H9 (cell line): Measurements from ENCODE around the gene ADARB2. TPM values are rescaled to one million over a fixed set of nuclear protein-coding genes. Genes with fewer than 3 reads are reported as not detected.

Source experiments
- DNase-seq: peaks from one replicate; pipeline ENCODE4 v3.0.0-alpha.2; 2017
- H2AFZ ChIP-seq: one replicate; pipeline ENCODE4 v1.6.1; 2013; ENCODE audit warnings: mild to moderate bottlenecking, low read length, control low read depth, moderate library complexity
- H2AK5ac ChIP-seq: 2 replicates; pipeline ENCODE4 v1.6.1; 2013; ENCODE audit warnings: low read length, control low read depth, mixed read lengths; ENCODE audit not compliant: insufficient read length
- H2BK120ac ChIP-seq: one replicate; pipeline ENCODE4 v1.6.1; 2013; ENCODE audit warnings: low read depth, mild to moderate bottlenecking, low read length, control low read depth, inconsistent platforms; ENCODE audit not compliant: poor library complexity, severe bottlenecking
- H2BK12ac ChIP-seq: 2 replicates; pipeline ENCODE4 v1.6.1; 2013; ENCODE audit warnings: low read length, control low read depth, mixed read lengths, low read depth; ENCODE audit not compliant: insufficient read length
- H2BK15ac ChIP-seq: 2 replicates; pipeline ENCODE4 v1.6.1; 2013; ENCODE audit warnings: low read depth, low read length, control low read depth
- H2BK20ac ChIP-seq: one replicate; pipeline ENCODE4 v1.6.1; 2013; ENCODE audit warnings: low read depth, mild to moderate bottlenecking, low read length, control low read depth, inconsistent platforms; ENCODE audit not compliant: poor library complexity, severe bottlenecking
- H2BK5ac ChIP-seq: 2 replicates; pipeline ENCODE4 v1.6.1; 2013; ENCODE audit warnings: low read length, control low read depth, mixed read lengths; ENCODE audit not compliant: insufficient read length
- H3K14ac ChIP-seq: 2 replicates; pipeline ENCODE4 v1.6.1; 2013; ENCODE audit warnings: low read length, control low read depth; ENCODE audit not compliant: insufficient read depth
- H3K18ac ChIP-seq: 2 replicates; pipeline ENCODE4 v1.6.1; 2013; ENCODE audit warnings: low read depth, mild to moderate bottlenecking, mixed read lengths, low read length, control low read depth; ENCODE audit not compliant: insufficient read length
- H3K23ac ChIP-seq: 2 replicates; pipeline ENCODE4 v1.6.1; 2013; ENCODE audit warnings: low read length, control low read depth, mixed read lengths, low read depth; ENCODE audit not compliant: insufficient read length
- H3K23me2 ChIP-seq: 2 replicates; pipeline ENCODE4 v1.6.1; 2013; ENCODE audit warnings: low read depth, mild to moderate bottlenecking, mixed read lengths, low read length, control low read depth; ENCODE audit not compliant: insufficient read length, poor library complexity, severe bottlenecking
- H3K27ac ChIP-seq: 2 replicates; pipeline ENCODE4 v1.5.1; 2013; ENCODE audit warnings: low read length, control low read depth, mixed read lengths, low read depth; ENCODE audit not compliant: insufficient read length
- H3K27me3 ChIP-seq: 2 replicates; pipeline ENCODE4 v1.6.1; 2013; ENCODE audit warnings: low read length, control low read depth, inconsistent platforms; ENCODE audit not compliant: insufficient read depth
- H3K4ac ChIP-seq: 2 replicates; pipeline ENCODE4 v1.6.1; 2013; ENCODE audit warnings: low read depth, mild to moderate bottlenecking, control low read depth, inconsistent platforms, low read length, moderate library complexity
- H3K4me1 ChIP-seq: 2 replicates; pipeline ENCODE4 v1.6.1; 2013; ENCODE audit warnings: low read length, control low read depth, inconsistent platforms; ENCODE audit not compliant: insufficient read depth
- H3K4me2 ChIP-seq: 2 replicates; pipeline ENCODE4 v1.6.1; 2013; ENCODE audit warnings: low read length, control low read depth, mixed read lengths; ENCODE audit not compliant: insufficient read length, insufficient read depth
- H3K56ac ChIP-seq: 2 replicates; pipeline ENCODE4 v1.6.1; 2013; ENCODE audit warnings: low read depth, mild to moderate bottlenecking, mixed read lengths, low read length, control low read depth; ENCODE audit not compliant: insufficient read length
- H3K79me1 ChIP-seq: 2 replicates; pipeline ENCODE4 v1.6.1; 2013; ENCODE audit warnings: low read depth, mild to moderate bottlenecking, moderate library complexity, low read length, control low read depth, inconsistent platforms; ENCODE audit not compliant: insufficient read depth, poor library complexity, severe bottlenecking
- H3K79me2 ChIP-seq: 2 replicates; pipeline ENCODE4 v1.6.1; 2013; ENCODE audit warnings: low read length, control low read depth, inconsistent platforms; ENCODE audit not compliant: insufficient read depth
- H3K9ac ChIP-seq: 2 replicates; pipeline ENCODE4 v1.6.1; 2013; ENCODE audit warnings: low read length, control low read depth, mixed read lengths; ENCODE audit not compliant: insufficient read length; ENCODE audit errors: extremely low read depth
- H3K9me3 ChIP-seq: one replicate; pipeline ENCODE4 v1.6.1; 2013; ENCODE audit warnings: low read depth, low read length, inconsistent platforms; ENCODE audit not compliant: control insufficient read depth
- H3T11ph ChIP-seq: one replicate; pipeline ENCODE4 v1.6.1; 2013; ENCODE audit warnings: mild to moderate bottlenecking, low read length, control low read depth, inconsistent platforms
- H4K20me1 ChIP-seq: one replicate; pipeline ENCODE4 v1.6.1; 2013; ENCODE audit not compliant: control insufficient read depth, insufficient read length, insufficient read depth
- H4K5ac ChIP-seq: 2 replicates; pipeline ENCODE4 v1.6.1; 2013; ENCODE audit warnings: low read depth, mild to moderate bottlenecking, mixed read lengths, low read length, control low read depth; ENCODE audit not compliant: insufficient read length
- H4K8ac ChIP-seq: replicated peaks from 2 replicates; pipeline ENCODE4 v1.6.1; 2013; ENCODE audit warnings: low read length, control low read depth, mixed read lengths, low read depth; ENCODE audit not compliant: insufficient read length
- H4K91ac ChIP-seq: 2 replicates; pipeline ENCODE4 v1.6.1; 2013; ENCODE audit warnings: low read depth, mild to moderate bottlenecking, moderate library complexity, mixed read lengths, low read length, control low read depth; ENCODE audit not compliant: insufficient read length
- H3K27ac Mint-ChIP-seq, 3 experiments: 2 replicates in 2 of 3; 3 replicates in 1 of 3; pipeline ENCODE4 v1.8.0; 2020 to 2021; ENCODE audit warnings: mixed read lengths in 3 of 3, mild to moderate bottlenecking in 1 of 3, moderate library complexity in 1 of 3
- H3K27me3 Mint-ChIP-seq: 2 replicates; pipeline ENCODE4 v1.8.0; 2021; ENCODE audit warnings: low read depth, mild to moderate bottlenecking, moderate library complexity, mixed read lengths
- H3K36me3 Mint-ChIP-seq, 3 experiments: 2 replicates in 2 of 3; 3 replicates in 1 of 3; pipeline ENCODE4 v1.8.0; 2020 to 2021; ENCODE audit warnings: low read depth in 3 of 3, mixed read lengths in 3 of 3; ENCODE audit not compliant: insufficient read depth in 1 of 3
- H3K4me1 Mint-ChIP-seq, 2 experiments: 2 replicates each; pipeline ENCODE4 v1.8.0; 2020; ENCODE audit warnings: mixed read lengths in 2 of 2
- H3K4me3 Mint-ChIP-seq, 2 experiments: 2 replicates in 1 of 2; 3 replicates in 1 of 2; pipeline ENCODE4 v1.8.0; 2020 to 2021; ENCODE audit warnings: mild to moderate bottlenecking in 2 of 2, mixed read lengths in 2 of 2, moderate library complexity in 1 of 2
- H3K9me3 Mint-ChIP-seq, 2 experiments: 2 replicates in 1 of 2; 3 replicates in 1 of 2; pipeline ENCODE4 v1.8.0; 2020; ENCODE audit warnings: mild to moderate bottlenecking in 2 of 2, mixed read lengths in 2 of 2, moderate library complexity in 1 of 2
- WGBS: extraction: QIAGEN DNeasy Blood & Tissue Kit; methylation state at CpG from one replicate; pipeline ENCODE4 v1.1.7; 2013; ENCODE audit warnings: missing lambda C conversion rate, low lambda C conversion rate, mixed read lengths; ENCODE audit not compliant: insufficient read length; ENCODE audit errors: extremely low coverage; 5-methylcytosine and 5-hydroxymethylcytosine counted together
- total RNA-seq: library from RNA; stranded (reverse); gene quantifications from 2 replicates; pipeline ENCODE4 v1.2.1, GENCODE V29; 2021
- TF ChIP-seq, protein P1 (sequence below): fragments of 200-600 bp; sonication (generic); conservative IDR thresholded peaks from 3 replicates; pipeline ENCODE4 v1.8.0; 2021; ENCODE audit warnings: antibody characterized with exemption, mild to moderate bottlenecking

Gene ADARB2
- total RNA-seq, 1 experiment from 2014 or later = 0.87 TPM

DNA sequence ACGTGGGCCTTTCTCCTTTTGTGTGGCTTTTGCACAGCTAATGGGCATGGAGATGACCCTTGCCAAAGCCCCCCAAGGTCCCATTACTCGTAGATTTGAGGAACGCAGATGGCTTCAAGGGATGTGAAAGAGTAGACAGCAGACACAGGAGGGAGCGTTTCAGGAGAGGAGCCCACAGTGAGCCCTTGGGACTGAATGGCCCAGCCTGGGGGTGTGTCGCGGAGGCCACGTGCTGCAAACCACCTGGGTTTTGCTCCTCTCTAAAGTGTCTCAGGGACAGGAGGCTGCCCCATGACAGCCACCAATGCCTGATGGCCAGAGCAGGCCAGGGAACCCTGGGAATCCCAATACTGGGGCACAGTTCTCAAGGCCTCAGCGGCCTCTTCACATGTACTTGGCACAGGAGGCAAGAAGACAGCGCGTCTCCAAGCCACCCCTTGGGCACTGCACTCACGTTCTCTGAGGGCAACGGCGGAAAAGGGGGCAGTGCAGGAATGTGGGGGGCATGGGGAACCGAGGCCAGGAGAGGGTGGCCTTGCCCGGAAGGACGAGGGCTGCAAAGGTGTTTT is 495.9 kb downstream of the ADARB2 start:
- H3K14ac ChIP-seq = no peak overlapping the region
- no peak overlapping the region for H2BK15ac ChIP-seq
- no peak overlapping the region for H4K5ac ChIP-seq
- Mint-ChIP-seq H3K9me3 (peaks cover 2 to 3% of the 10 kb centered on the region in 2 experiments; a peak in 2 of 5 replicates), H3K36me3 (0 out of 7 replicates have a peak, but pooled peaks cover 0 to 2% (median 0%) of the 10 kb centered on the region in 3 experiments), H3K4me3 (no peak overlapping the region), H3K4me1 (peaks cover 10% of the 10 kb centered on the region in 2 experiments), H3K27me3 (peaks cover 3% of the 10 kb centered on the region), H3K27ac (0 out of 7 replicates have a peak overlapping the region, but pooled peaks of 1 of the 3 experiments have one; percentile 100)
- DNase-seq = no peak
- TF ChIP-seq, protein P1, sequence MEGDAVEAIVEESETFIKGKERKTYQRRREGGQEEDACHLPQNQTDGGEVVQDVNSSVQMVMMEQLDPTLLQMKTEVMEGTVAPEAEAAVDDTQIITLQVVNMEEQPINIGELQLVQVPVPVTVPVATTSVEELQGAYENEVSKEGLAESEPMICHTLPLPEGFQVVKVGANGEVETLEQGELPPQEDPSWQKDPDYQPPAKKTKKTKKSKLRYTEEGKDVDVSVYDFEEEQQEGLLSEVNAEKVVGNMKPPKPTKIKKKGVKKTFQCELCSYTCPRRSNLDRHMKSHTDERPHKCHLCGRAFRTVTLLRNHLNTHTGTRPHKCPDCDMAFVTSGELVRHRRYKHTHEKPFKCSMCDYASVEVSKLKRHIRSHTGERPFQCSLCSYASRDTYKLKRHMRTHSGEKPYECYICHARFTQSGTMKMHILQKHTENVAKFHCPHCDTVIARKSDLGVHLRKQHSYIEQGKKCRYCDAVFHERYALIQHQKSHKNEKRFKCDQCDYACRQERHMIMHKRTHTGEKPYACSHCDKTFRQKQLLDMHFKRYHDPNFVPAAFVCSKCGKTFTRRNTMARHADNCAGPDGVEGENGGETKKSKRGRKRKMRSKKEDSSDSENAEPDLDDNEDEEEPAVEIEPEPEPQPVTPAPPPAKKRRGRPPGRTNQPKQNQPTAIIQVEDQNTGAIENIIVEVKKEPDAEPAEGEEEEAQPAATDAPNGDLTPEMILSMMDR = no peak
- H3K4me2 ChIP-seq = no peak overlapping the region
- H3K4ac ChIP-seq = no peak overlapping the region
- H3K27me3 ChIP-seq = no peaks in the 10 kb centered on the region
- no peak overlapping the region for H3T11ph ChIP-seq
- no peak overlapping the region for H2AK5ac ChIP-seq
- H4K8ac ChIP-seq = no peak overlapping the region
- no peaks in the 10 kb centered on the region for H4K20me1 ChIP-seq
- no peak overlapping the region for H2BK12ac ChIP-seq
- no peak overlapping the region for H2AFZ ChIP-seq
- no peak overlapping the region for H2BK20ac ChIP-seq
- H3K9ac ChIP-seq = no peak overlapping the region
- H3K9me3 ChIP-seq = no peaks in the 10 kb centered on the region
- H3K4me1 ChIP-seq = no peaks in the 10 kb centered on the region
- H4K91ac ChIP-seq = no peak overlapping the region
- H3K79me2 ChIP-seq = no peaks in the 10 kb centered on the region
- H3K27ac ChIP-seq = no peak overlapping the region
- no peak overlapping the region for H2BK5ac ChIP-seq
- H2BK120ac ChIP-seq = no peak overlapping the region
- no peak overlapping the region for H3K23ac ChIP-seq
- no peaks in the 10 kb centered on the region for H3K23me2 ChIP-seq
- no peak overlapping the region for H3K56ac ChIP-seq
- H3K18ac ChIP-seq = no peak overlapping the region
- WGBS = no CpG with 5 or more reads among the region's 16 CpGs
- H3K79me1 ChIP-seq = no peaks in the 10 kb centered on the region
